DOHH2 (cell line): Measurements from ENCODE around the gene SLC2A13.

Experiments used
- EZH2phosphoT487 ChIP-seq: fragments of 200-600 bp; sonication (generic); IDR thresholded peaks from 2 replicates; pipeline ENCODE4 v1.6.1; 2017; ENCODE audit warnings: borderline replicate concordance, mild to moderate bottlenecking, antibody characterized with exemption, low read length, moderate library complexity, mixed read lengths
- TF ChIP-seq, protein P1 (sequence below): fragments of 200-600 bp; sonication (generic); IDR thresholded peaks from one replicate; pipeline ENCODE4 v1.5.1; 2014; ENCODE audit warnings: antibody characterized with exemption, mild to moderate bottlenecking, low read depth, low read length; ENCODE audit not compliant: poor library complexity, severe bottlenecking

DNA sequence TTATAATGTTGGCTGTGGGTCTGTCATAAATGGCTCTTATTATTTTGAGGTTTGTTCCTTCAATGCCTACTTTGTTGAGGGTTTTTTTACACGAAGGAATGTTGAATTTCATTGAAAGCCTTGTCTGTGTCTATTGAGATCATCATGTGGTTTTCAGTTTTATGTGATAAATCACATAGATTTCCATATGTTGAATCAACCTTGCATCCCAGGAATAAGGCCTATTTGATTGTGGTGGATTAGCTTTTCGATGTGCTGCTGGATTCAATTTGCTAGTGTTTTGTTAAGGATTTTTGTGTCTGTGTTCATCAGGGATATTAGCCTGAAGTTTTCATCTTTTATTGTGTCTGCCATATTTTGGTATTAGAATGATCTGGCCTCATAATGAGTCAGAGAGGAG, 27.6 kb downstream of the SLC2A13 start:
- TF ChIP-seq, protein P1, sequence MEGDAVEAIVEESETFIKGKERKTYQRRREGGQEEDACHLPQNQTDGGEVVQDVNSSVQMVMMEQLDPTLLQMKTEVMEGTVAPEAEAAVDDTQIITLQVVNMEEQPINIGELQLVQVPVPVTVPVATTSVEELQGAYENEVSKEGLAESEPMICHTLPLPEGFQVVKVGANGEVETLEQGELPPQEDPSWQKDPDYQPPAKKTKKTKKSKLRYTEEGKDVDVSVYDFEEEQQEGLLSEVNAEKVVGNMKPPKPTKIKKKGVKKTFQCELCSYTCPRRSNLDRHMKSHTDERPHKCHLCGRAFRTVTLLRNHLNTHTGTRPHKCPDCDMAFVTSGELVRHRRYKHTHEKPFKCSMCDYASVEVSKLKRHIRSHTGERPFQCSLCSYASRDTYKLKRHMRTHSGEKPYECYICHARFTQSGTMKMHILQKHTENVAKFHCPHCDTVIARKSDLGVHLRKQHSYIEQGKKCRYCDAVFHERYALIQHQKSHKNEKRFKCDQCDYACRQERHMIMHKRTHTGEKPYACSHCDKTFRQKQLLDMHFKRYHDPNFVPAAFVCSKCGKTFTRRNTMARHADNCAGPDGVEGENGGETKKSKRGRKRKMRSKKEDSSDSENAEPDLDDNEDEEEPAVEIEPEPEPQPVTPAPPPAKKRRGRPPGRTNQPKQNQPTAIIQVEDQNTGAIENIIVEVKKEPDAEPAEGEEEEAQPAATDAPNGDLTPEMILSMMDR, result no peak
- TF ChIP-seq EZH2phosphoT487, result no peak
